SK-N-DZ (cell line): ENCODE measurements around the gene CA12.
"Not testable (repeated sequence)": the region's sequence is repeated elsewhere in the genome, so short reads cannot be mapped to it uniquely, and the experiment has no call there.

Source experiments
- DNase-seq: peaks from one replicate; pipeline ENCODE4 v3.0.0-alpha.2; 2015; ENCODE audit warnings: low spot score

Gene CA12

DNA sequence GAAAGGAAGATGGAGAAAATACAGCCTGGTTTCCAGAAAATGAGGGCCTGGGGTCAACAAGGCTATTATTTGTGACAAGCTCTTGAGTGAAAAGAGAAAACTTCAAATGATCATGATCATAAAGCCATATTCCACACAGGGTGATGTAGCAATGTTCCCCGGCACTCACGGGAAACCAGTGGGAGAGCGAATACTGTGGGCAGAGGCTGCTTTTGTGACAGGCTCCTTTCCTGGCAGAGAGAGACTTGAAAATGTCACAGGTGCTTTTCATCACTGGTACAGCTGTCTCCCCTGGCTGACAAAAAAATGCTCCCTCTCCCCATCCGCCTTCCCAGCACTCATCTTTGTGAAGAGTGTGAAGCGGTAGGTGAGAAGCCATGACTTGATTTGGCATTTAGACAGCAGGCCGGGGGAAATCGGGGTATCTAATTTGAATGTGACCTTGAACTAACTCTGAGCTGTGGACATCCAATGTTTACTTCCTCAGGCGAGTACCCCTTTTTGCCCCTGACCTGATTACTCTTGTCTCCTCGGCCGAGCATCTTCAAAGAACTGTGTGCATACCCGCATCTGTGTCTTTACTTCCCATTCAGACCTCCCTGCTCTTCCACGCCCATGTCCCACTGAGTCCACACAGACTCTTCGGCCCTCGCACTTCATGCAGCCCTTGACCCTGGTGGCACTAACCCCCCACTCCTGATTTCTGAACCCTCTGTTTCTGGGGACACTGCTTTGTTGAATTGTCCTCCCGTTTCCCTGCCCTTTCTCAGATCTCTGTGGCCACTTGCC, 23.2 kb downstream of the CA12 start:
- DNase-seq, result no peak

GRCh38 chr15:63357731-63358130, 23.9 kb downstream of the CA12 start:
- no peak for DNase-seq

DNA sequence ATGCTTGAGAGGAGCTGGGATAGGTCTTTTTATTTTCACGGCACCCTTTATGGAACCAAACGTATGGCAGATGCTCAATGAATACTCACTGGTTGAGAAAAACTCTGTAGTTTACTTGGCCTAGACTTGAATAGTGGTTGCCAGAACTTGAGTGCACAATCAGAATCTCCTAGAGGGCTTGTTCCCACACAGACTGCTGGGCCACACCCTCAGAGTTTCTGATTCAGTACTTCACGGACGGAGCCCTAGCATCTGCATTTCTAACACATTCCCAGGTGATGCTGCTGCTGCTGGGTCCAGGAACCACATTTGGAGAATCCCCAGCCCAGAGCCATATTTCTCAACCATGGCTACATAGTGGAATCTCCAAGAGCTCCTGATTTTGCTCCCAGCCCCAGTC, 24.6 kb downstream of the CA12 start:
- DNase-seq, result no peak

- no peak for DNase-seq
Observed at GRCh38 chr15:63354821-63355650, 26.6 kb downstream of the CA12 start.

DNA sequence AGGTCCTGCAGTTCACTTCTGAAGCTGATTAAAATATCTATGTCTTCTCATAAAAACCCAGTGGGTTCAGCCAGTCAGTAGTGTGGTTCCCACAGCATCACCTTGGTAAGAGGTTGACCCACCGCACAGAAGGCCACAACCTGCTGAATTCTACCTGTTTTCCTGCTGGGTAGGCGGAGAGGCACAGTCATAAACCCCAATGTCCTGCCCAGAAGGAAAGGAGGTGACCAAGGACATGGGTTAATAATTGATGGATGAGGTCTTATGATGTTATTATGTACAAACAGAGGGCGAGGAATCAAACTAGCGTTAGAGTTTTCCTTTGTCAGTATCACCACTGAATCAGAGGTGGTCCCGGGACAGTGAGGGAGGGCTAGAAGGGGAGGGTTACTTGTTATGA, 27.8 kb downstream of the CA12 start:
- no peak for DNase-seq

DNA sequence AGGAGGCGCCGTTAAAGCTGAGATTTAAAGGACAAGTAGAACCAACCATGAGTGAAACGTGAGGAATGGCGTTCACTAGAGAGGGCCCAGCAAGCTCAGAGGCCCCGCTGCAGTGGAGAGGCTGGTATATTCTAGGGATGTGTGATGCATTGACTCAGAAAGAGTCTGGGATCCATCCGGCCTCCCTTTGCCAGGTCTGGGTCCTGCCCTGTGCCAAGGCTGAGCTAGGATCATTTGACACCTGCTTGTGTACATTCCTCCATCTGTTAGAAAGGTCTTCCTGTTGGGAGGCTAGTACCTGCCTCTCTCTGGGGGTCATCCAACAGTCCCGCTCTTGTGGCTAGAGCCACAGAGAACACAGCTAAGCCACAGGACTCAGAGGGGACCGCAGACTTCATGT, 28.4 kb downstream of the CA12 start:
- no peak for DNase-seq

DNA sequence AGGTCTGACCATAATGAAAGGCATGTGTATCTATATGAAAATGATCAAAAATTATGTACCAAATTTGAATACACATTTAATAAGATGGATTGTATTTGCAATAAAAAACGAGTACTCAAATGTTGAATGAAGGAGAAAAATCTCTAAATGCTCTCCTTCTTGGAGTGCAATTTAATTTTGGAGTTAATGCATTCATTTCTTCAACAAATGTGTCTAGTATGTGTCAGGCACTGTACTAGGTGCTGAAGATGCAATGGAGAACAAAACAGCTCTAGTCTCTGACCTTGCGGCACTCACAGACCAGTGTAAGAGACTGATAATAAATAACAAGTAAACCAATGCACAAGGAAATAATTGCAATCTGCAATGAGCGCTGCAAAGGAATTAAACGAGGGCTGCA, 28.8 kb downstream of the CA12 start:
- no peak for DNase-seq

DNA sequence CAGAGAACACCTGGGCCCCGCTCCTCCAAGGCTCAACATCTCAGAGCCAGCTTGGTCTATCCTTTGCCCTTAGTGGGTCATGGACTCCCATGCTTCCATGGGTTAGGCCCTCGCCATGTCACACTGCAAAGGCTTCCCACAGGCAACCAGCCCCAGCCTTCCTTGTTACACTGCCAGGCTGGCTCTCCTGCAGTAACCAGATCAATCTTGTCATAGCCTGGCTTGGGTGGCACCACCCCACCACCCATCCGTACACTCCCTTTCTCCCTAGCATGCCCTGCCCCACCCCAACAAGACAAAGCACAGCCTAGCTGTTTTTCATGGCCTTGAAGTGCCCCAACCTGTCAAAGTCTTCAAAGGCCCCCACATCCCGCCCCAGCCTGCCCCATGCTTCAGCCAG, 30.5 kb downstream of the CA12 start:
- DNase-seq, result no peak

DNA sequence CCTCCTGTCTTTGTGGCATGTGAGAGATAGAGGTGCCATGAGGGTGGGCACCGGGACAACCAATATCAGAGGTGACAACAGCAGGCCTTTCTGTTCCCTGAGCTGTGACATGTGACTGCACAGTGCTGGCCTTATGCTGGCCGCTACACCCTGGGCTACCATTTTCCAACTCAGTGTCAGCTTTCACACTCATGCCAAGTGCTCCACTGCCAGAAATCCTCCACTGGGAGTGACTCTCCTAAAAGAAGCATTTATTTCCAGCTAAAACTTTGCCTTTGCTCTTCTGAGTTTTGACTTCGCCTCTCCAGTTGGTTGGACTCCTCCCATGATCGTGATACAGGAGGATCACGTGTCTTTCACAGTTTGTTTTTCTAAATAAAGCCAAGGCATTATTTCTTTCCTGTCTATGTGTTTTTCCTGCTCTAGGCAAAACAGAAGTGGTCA, 31.4 kb downstream of the CA12 start:
- DNase-seq, result no peak

GRCh38 chr15:63349621-63350020, 32.0 kb downstream of the CA12 start:
- no peak for DNase-seq

GRCh38 chr15:63349156-63349555, 32.5 kb downstream of the CA12 start:
- no peak for DNase-seq

DNA sequence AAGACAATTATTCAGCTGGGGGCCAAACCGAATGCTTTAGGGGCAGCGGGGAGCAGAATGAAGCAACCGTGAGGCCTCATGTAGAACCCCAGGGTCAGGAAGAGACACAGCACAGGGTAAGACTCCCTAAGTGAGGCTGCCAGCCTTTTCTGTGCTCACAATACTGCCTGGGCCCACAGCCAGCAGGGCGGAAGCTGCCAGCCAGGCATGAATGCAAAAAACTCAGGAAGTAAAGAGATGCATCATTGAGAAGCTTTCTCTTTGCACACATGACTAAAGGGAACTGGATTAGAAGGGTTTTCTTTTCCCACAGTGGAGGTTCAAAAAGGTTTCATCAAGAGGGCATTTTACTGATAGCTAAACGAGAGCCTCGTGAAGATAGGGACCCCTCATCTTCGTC, 33.3 kb downstream of the CA12 start:
- no peak for DNase-seq

DNA sequence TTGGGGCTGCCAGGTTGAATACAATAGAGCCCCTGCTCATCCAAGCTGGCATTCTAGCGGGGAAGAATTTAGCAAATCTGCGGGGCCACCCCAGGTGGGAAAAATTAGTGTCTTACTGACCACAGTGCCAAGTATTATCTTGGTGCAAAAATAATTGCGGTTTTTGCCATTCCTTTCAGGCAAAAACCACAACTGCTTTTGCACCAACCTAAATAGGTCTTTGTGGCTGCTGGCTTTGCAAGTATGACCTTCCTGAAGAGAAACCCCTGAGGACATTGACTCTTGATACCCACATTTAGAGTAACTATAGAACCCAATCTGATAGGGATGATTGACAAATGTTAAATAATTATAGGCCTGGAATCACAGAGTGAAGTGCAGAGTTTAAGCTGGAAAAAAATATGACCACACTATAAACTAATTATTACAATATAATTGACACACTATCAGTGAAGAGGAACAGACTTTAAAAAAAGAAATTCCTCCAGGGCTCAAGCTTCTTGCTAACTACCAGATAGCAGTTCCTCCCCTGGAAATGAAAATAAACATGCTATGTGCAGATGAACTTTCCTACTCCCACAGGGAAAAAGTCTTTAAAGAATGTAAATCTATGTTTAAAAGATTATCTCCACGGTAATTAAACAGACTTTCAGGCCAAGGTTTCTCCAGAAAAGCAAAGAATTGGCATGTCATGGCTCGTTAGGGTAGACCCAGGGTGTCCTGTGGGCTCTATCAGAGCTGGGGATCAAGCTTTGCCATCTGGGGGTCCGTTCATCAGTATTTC, 34.4 kb downstream of the CA12 start:
- no peak for DNase-seq

DNA sequence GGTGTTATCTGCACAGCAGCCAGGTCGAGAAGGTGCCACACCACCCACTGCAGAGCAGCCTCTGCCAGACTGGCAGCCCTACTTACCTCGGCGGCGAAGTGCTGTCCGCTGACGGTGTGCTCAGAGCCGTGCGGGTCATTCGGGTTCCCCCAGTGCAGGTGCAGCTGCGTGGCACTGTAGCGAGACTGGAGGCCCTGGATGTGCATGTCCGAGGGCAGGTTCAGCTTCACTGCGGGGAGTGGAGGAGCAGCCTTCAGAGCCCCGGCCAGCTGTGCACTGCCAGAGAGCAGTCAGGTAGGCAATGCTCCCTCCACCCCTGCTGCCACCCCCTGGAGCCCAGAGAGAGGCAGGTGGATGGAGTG, 36.3 kb downstream of the CA12 start:
- no peak for DNase-seq

DNA sequence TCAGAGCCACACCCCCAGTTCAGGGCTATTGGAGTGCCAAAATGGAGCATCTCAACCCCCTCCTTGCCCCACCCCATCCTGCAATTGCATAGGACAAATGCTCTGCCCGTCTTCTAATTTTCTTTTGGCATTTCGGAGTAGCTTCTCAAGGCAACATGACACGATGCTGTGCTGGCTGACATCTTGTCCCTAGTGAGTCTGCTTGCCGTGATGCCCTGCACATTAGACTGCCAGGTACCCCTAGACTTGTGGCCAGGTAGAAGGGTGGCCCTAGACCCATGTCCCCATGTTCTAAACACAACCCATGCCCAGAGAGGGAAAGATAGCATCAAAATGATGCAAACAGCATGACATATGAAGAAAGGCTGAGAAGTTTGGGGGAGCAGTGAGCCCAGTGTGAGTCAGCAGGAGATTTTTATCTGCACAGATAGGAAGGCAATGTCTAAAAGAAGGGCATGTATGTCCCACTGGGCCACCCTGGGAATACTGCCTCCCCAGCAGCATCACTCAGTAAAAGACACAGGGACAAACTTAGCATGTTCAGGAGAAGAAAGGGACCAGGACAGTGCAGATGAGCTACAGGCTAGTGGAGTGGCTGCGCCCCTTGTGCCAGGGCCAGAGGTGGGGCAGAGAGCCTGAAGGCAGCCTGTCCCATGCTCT, 36.8 kb downstream of the CA12 start:
- no peak for DNase-seq

DNA sequence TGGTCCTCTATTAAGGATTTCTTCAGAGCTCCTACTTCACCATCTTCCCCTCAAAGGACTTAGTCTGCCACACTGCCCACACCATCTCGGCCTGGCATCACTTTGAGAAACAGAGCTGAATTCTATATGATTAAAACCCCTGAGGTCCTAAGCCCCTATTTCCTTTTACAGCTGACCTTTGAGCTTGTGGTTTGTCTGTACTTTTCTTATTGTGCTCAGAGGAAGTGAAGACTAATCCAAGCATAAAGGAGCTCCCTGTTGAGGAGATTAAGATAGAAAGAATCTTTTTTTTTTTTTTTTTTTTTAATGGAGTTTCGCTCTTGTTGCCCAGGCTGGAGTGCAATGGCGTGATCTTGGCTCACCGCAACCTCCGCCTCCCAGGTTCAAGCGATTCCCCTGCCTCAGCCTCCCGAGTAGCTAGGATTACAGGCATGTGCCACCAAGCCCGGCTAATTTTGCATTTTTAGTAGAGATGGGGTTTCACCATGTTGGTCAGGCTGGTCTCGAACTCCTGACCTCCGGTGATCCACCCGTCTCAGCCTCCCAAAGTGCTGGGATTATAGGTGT, 38.6 kb downstream of the CA12 start:
- not testable (repeated sequence) for DNase-seq

- DNase-seq, result no peak
Observed at GRCh38 chr15:63341898-63342297, 39.7 kb downstream of the CA12 start.

DNA sequence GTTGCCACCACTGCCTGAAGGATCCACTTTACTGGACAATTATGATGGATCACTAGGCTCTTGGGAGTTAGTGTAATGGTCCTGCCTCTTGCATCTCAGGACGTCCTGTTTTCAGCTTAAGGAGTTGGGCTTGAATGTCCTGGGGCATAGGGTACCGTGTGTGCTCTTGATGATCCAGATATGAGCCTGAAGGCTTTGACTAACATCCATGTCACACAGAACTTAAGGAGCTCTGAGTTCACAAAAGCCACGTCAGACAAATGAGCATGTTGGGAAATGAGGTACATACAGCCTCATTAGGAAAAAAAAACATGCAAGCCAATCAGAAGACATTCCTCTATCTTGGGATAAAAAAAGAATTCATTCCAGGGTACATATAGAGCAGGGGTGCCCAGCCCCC, 40.8 kb downstream of the CA12 start:
- no peak for DNase-seq

DNA sequence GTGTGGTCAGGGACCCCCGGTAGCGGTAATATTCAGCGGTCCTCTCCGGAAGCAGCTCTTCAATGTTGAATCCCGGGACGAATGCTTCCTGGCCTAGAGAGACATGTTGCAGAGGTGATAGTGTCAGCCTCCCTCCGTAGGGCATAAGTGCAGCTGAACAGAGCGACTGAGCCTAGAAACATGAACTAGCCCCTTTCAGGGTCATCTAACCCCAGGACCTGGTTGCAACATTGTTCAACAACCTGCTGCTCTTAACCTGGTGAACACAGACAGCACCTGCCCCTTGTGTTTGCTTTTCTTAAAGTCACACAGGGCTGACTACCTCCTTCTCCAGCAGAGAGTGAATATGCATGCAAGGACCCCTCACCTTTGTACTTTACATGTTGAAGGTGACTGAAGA, 41.3 kb downstream of the CA12 start:
- no peak for DNase-seq

- DNase-seq, result no peak
Observed at GRCh38 chr15:63339836-63340235, 41.8 kb downstream of the CA12 start.

- DNase-seq, result no peak
Observed at GRCh38 chr15:63339006-63339766, 42.5 kb downstream of the CA12 start.
